Stimulated activated CD4-positive, alpha-beta T cell treated with anti-CD3 and anti-CD28 coated beads, TNF-alpha, amount 100 ng/mL, for 24 hours (primary cell): Measurements from ENCODE around the gene NUBPL.
"Not testable (repeated sequence)": the region's sequence is repeated elsewhere in the genome, so short reads cannot be mapped to it uniquely, and the experiment has no call there.

Source experiments
- DNase-seq, 3 experiments: peaks; one replicate each; pipeline ENCODE4 v3.0.0-alpha.2; 2020; ENCODE audit warnings: low read depth in 3 of 3

The NUBPL gene

GRCh38 chr14:31745741-31746140 is 184.5 kb downstream of the NUBPL start:
- no peak for DNase-seq

GRCh38 chr14:31746326-31746725 is 185.1 kb downstream of the NUBPL start:
- no peak for DNase-seq

- no peak for DNase-seq
Measured at GRCh38 chr14:31749275-31749674, 188.1 kb downstream of the NUBPL start.

- DNase-seq: not testable (repeated sequence)
Measured at GRCh38 chr14:31751047-31751446, 189.8 kb downstream of the NUBPL start.

GRCh38 chr14:31752867-31753661 is 191.9 kb downstream of the NUBPL start:
- no peak for DNase-seq

- DNase-seq: no peak
Measured at GRCh38 chr14:31758941-31759340, 197.7 kb downstream of the NUBPL start.

- no peak for DNase-seq
Measured at GRCh38 chr14:31760277-31760676, 199.1 kb downstream of the NUBPL start.

GRCh38 chr14:31761325-31761724 is 200.1 kb downstream of the NUBPL start:
- no peak for DNase-seq

GRCh38 chr14:31763041-31763440 is 201.8 kb downstream of the NUBPL start:
- no peak for DNase-seq

GRCh38 chr14:31766315-31766892 is 205.2 kb downstream of the NUBPL start:
- no peak for DNase-seq

- no peak for DNase-seq
Measured at GRCh38 chr14:31768355-31768754, 207.2 kb downstream of the NUBPL start.

GRCh38 chr14:31770271-31770670 is 209.1 kb downstream of the NUBPL start:
- no peak for DNase-seq

GRCh38 chr14:31774567-31774966 is 213.4 kb downstream of the NUBPL start:
- DNase-seq: no peak

- no peak for DNase-seq
Measured at GRCh38 chr14:31777312-31777711, 216.1 kb downstream of the NUBPL start.

- no peak for DNase-seq
Measured at GRCh38 chr14:31781578-31781977, 220.4 kb downstream of the NUBPL start.

- no peak for DNase-seq
Measured at GRCh38 chr14:31785574-31785973, 224.4 kb downstream of the NUBPL start.

GRCh38 chr14:31787377-31787776 is 226.2 kb downstream of the NUBPL start:
- DNase-seq: no peak

GRCh38 chr14:31788340-31788739 is 227.1 kb downstream of the NUBPL start:
- DNase-seq: no peak

- no peak for DNase-seq
Measured at GRCh38 chr14:31792726-31793125, 231.5 kb downstream of the NUBPL start.

- not testable (repeated sequence) for DNase-seq
Measured at GRCh38 chr14:31797946-31798345, 236.7 kb downstream of the NUBPL start.

GRCh38 chr14:31802838-31803237 is 241.6 kb downstream of the NUBPL start:
- no peak for DNase-seq

- DNase-seq: no peak
Measured at GRCh38 chr14:31806249-31806648, 245.0 kb downstream of the NUBPL start.
